NCI-H2029 (cell line): Measurements from ENCODE around the gene SRMS.
"Not testable (repeated sequence)": the region's sequence is repeated elsewhere in the genome, so short reads cannot be mapped to it uniquely, and the experiment has no call there.

ENCODE experiments used
- DNase-seq: peaks from one replicate; lab custom pipeline; 2025; lab: John Stamatoyannopoulos, UW

Gene SRMS

GRCh38 chr20:63578224-63579016 lies 30.9 kb upstream of the SRMS start:
- DNase-seq: no peak

DNA sequence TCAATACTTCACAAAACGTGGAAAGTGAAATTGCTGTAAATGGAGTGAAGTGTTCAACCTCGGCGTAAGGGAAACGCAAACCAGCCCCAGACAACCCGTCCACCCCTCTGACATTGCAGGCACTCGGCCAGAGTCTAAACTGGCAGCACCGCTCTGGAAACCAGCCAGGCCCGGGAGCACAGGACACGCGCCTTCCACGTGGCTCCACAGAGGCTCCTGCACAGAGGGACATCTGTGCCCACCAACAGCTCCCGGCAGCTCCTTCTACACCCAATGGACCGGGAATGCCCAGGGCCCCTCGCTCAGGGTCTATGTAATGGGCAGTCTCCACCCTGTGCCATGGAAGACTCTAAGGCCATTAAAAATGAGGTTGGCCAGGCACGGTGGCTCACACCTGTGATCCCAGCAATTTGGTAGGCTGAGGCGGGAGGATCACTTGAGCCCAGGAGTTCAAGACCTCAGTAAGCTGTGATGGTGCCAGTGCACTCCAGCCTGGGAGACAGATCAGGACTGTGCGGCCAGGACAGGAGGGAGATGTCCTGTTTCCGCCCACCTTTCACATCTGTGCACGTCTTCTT lies 29.9 kb upstream of the SRMS start:
- DNase-seq: peak; percentile 78

GRCh38 chr20:63576311-63576710 lies 28.8 kb upstream of the SRMS start:
- no peak for DNase-seq

GRCh38 chr20:63574829-63575743 lies 27.5 kb upstream of the SRMS start:
- no peak for DNase-seq

DNA sequence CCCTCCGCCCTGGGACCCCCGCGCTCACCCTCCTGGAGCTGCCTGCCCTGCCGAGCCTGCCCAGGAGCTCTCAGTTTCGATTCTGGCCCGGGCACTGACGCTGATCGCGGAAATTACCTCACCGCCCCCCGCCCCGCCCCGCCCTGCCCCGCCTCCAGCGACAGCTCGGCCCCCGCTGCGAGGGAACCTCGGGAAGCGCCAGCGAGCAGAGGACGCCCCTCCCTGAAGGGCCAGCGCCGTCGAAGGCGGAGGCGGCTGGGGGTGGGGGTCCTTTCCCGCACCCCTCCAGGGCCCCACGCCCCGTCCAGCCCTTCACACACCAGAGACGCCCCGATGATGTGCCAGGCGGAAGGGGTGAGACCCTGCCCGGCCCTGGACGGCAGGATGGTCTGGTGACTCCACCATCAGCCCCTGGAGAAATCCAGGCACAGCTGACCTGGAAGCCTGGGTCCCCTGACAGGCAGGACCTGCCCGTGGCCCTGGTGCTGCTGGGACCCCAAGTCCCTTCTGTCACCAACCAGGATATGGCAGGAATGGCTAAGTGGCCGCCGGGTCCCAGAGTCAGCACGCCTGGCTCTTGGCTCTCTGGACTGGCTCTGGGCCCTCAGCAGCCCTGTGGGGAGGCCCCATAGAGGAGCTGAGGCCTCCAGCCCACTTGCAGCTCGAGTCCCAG lies 26.7 kb upstream of the SRMS start, which contains the start of gene HELZ2:
Gene HELZ2 (minus strand): TSS at position 84 of the 673 bp plus-strand sequence. CDS start 1,854 bp downstream, outside the sequence.
- peak; percentile 42 for DNase-seq

- no peak for DNase-seq
Observed at GRCh38 chr20:63573647-63574131, 26.1 kb upstream of the SRMS start.

GRCh38 chr20:63572788-63573646 lies 25.5 kb upstream of the SRMS start:
- no peak for DNase-seq

DNA sequence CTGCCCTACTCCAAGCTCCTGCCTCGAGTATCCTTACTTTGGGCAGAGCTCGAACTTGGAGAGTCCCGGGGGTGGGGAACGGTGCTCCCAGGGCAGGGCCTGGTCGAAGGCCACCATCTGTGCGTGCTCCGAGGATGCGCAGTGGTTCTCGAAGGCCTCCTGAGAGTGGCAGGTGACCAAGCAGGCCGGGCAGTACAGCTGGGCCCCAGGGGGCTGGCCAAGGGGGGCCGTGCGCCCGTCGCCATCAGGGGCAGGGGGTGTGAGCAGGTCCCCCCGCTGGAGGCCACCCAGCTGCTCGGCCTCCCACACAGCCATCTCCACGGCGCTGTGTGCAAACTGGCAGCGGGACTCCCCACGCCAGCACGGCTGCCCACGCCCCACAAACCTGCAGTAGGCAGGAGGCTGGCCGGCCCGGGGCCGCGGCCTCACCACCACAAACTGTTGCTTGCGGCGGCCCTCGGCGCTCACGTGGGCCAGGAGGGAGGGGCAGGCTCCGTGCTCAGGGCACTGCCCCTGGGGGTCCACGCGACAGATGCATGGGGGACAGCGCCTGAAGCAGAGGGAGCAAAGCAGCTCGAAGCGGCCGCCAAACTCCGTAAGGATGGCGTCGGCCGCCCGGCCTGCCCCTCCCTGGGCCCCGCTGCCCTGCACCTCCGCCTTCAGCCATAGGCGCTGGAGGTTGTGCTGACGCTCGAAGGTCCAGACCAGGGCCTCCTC lies 24.7 kb upstream of the SRMS start:
- DNase-seq: no peak

GRCh38 chr20:63571087-63571478 lies 23.5 kb upstream of the SRMS start:
- not testable (repeated sequence) for DNase-seq

DNA sequence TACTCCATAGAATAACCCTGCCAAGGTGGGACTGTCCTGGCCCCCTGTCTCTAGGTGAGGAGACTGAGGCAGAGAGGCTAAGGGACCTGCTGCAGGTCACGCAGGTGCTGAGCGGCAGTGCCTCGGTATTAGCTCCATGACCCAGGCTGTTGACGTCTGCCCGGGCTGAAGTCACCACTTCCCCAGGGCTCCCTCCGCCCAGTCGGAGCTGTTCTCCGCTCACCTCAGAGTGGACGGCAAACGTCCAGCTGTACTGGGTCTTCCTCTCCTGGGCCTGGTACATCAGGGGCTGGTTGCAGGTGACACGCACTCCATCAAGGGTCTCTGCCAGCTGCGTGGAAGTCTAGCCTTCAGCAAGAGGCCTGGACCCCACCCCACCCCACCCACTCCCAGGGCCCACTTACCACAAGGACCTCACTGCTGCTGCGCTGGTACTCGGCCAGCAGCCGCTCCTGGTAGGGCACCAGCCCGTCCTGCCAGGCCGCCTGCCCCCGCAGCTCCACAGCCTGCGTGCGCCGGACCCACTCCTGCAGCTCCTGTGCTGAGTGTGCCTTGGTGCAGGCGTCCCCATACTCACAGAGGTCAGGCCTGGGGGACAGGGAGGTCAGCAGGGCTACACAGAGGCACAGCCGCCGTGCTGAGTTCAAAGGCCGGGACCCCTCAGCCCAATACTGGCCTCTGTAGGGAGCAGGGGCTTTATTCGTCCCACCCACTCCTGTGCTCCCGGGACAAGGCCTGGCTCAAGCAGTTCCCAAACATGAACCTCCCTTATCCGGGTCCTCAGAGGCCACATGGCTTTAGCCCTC lies 22.9 kb upstream of the SRMS start:
- no peak for DNase-seq

GRCh38 chr20:63568986-63569949 lies 21.7 kb upstream of the SRMS start:
- no peak for DNase-seq

DNA sequence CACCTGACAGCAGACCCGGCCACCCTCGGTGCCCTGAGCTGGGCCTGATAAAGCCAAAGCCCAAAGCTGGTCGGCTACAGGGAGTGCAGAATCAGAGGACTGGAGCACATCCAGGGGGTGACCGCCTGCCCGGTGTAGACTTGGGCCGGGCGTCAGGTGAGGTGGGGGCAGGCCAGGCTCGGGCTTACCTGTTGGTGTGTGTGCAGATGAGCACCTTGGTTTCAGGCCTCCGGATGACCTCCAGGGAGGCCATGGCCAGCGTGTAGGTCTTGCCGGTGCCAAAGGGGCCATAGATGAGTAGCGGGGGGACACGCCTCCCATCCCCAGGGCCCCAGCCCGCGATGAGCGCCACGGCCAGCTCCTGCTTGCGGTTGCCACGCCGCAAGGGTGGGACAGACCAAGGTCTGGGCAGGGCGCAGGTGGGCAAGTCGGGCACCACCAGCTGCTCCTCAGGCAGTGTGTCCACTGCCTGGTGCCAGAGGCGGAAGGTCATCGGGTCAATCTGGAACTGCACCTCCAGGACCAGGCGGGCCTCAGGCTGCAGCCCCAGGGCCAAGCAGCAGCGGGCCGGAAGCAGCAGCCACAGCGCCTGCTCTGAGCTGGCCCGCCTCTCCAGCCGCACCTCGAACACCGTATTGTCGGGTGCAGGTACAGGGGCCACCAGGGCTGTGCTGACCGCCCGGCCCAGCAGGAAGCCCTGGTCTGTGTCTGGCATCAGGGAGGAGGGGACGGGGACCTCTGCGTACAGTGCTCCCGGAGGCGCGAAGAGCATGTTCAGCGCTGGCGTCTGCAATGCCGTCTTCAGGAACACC lies 20.8 kb upstream of the SRMS start:
- DNase-seq: no peak

- no peak for DNase-seq
Observed at GRCh38 chr20:63567386-63568169, 20.0 kb upstream of the SRMS start.

GRCh38 chr20:63567136-63567385 lies 19.5 kb upstream of the SRMS start:
- DNase-seq: no peak

- DNase-seq: no peak
Observed at GRCh38 chr20:63566395-63567135, 19.0 kb upstream of the SRMS start.

- no peak for DNase-seq
Observed at GRCh38 chr20:63565699-63566335, 18.3 kb upstream of the SRMS start.
